HEK293 (cell line): ENCODE measurements around the gene KIR2DL4.
"Not testable (repeated sequence)": the region's sequence is repeated elsewhere in the genome, so short reads cannot be mapped to it uniquely, and the experiment has no call there.

Source experiments
- ZNF121 ChIP-seq: fragments of 450-650 bp; formaldehyde crosslinking; IDR thresholded peaks from 2 replicates; pipeline ENCODE4 v1.5.1; 2016; ENCODE audit warnings: missing biosample characterization, missing genetic modification characterization
- ZNF223 ChIP-seq: fragments of 450-650 bp; formaldehyde crosslinking; IDR thresholded peaks from 2 replicates; pipeline ENCODE4 v1.5.1; 2016; ENCODE audit warnings: missing biosample characterization, missing genetic modification characterization
- ZNF544 ChIP-seq: fragments of 450-650 bp; formaldehyde crosslinking; IDR thresholded peaks from 2 replicates; pipeline ENCODE4 v1.5.0; 2017; ENCODE audit warnings: missing biosample characterization, missing genetic modification characterization
- ZNF639 ChIP-seq: fragments of 450-650 bp; formaldehyde crosslinking; IDR thresholded peaks from 2 replicates; pipeline ENCODE4 v1.5.1; 2016; ENCODE audit warnings: missing biosample characterization, missing genetic modification characterization

- TF ChIP-seq ZNF639; ZNF544 (tag by site-specific recombination); ZNF223; ZNF121 (tag by site-specific recombination): not testable (repeated sequence)
Measured at GRCh38 chr19:54832496-54832895, 29.1 kb downstream of the KIR2DL4 start, which contains the start of gene KIR2DS4.
